Suprapubic skin (tissue), 4 donors: ENCODE results near the gene CCDC70.
"Not testable (repeated sequence)": the region's sequence is repeated elsewhere in the genome, so short reads cannot be mapped to it uniquely, and the experiment has no call there.

Source experiments
- CTCF ChIP-seq, 2 donors: fragments of 200-600 bp in 1 of 2; fragments of 450-650 bp in 1 of 2; sonication (generic) in 1 of 2; IDR thresholded peaks; one replicate each; pipeline ENCODE4 v1.5.1; 2016 to 2019; ENCODE audit warnings: antibody characterized with exemption in 2 of 2, mild to moderate bottlenecking in 1 of 2, moderate library complexity in 1 of 2
- EP300 ChIP-seq: sonication (generic); formaldehyde crosslinking; IDR thresholded peaks from one replicate; pipeline ENCODE4 v1.6.1; 2017; ENCODE audit warnings: antibody characterized with exemption
- POLR2A ChIP-seq, 2 donors: fragments of 450-650 bp; IDR thresholded peaks; one replicate each; pipeline ENCODE4 v1.6.1; 2017; ENCODE audit warnings: antibody characterized with exemption in 2 of 2, mild to moderate bottlenecking in 2 of 2, moderate library complexity in 2 of 2
- POLR2AphosphoS5 ChIP-seq, 3 donors: sonication (generic); formaldehyde crosslinking; IDR thresholded peaks; one replicate each; pipeline ENCODE4 v1.6.1; 2017; ENCODE audit warnings: antibody characterized with exemption in 3 of 3

GRCh38 chr13:51824712-51825111 lies 37.1 kb upstream of the CCDC70 start:
- not testable (repeated sequence) for TF ChIP-seq POLR2AphosphoS5 (IDR thresholded peaks at IDR 0.05); CTCF (IDR thresholded peaks at IDR 0.05); POLR2A (IDR thresholded peaks at IDR 0.05); EP300
